Liver (tissue), 9 donors: ENCODE results near the gene GRIK2. TPM values are rescaled to one million over a fixed set of nuclear protein-coding genes. Genes with fewer than 3 reads are reported as not detected.

Experiments used
- DNase-seq: peaks from one replicate; pipeline ENCODE4 v3.0.0-alpha.2; 2017; ENCODE audit warnings: low spot score
- H3K27ac ChIP-seq, 2 donors: one replicate each; pipeline ENCODE4 v1.7.0; 2013; ENCODE audit warnings: inconsistent platforms in 2 of 2, low read length in 2 of 2, control low read depth in 1 of 2, low read depth in 1 of 2, mild to moderate bottlenecking in 1 of 2
- H3K27me3 ChIP-seq, 4 donors: one replicate each; pipeline versions ENCODE4 v1.6.1 to v1.7.0; 2013; ENCODE audit warnings: low read length in 3 of 4, inconsistent platforms in 1 of 4, mild to moderate bottlenecking in 1 of 4, moderate library complexity in 1 of 4; ENCODE audit not compliant: control insufficient read depth in 4 of 4, insufficient read depth in 4 of 4
- H3K36me3 ChIP-seq, 4 donors: one replicate each; pipeline versions ENCODE4 v1.6.1 to v1.7.0; 2013; ENCODE audit warnings: low read length in 3 of 4, mild to moderate bottlenecking in 3 of 4, low read depth in 1 of 4, moderate library complexity in 1 of 4; ENCODE audit not compliant: control insufficient read depth in 4 of 4, insufficient read depth in 3 of 4
- H3K4me1 ChIP-seq, 4 donors: one replicate each; pipeline versions ENCODE4 v1.6.1 to v1.7.0; 2013; ENCODE audit warnings: low read length in 3 of 4, mild to moderate bottlenecking in 3 of 4, moderate library complexity in 1 of 4; ENCODE audit not compliant: control insufficient read depth in 4 of 4, insufficient read depth in 4 of 4
- H3K4me3 ChIP-seq, 3 donors: one replicate each; pipeline versions ENCODE4 v1.6.1 to v1.7.0; 2013; ENCODE audit warnings: low read length in 3 of 3, control low read depth in 1 of 3, low read depth in 1 of 3, mild to moderate bottlenecking in 1 of 3
- H3K9ac ChIP-seq, 2 donors: one replicate each; pipeline ENCODE4 v1.7.0; 2013; ENCODE audit warnings: low read length in 2 of 2, mild to moderate bottlenecking in 2 of 2, moderate library complexity in 2 of 2, control low read depth in 1 of 2, low read depth in 1 of 2
- H3K9me3 ChIP-seq, 4 donors: one replicate each; pipeline versions ENCODE4 v1.6.1 to v1.7.0; 2013; ENCODE audit warnings: low read length in 3 of 4; ENCODE audit not compliant: control insufficient read depth in 4 of 4
- ATF3 ChIP-seq: IDR thresholded peaks from 2 replicates; pipeline ENCODE4 v1.6.1; 2016; ENCODE audit warnings: antibody characterized with exemption
- CTCF ChIP-seq: fragments of 150-350 bp; IDR thresholded peaks from 2 replicates; pipeline ENCODE4 v1.5.1; 2017; ENCODE audit warnings: improper control_type of control experiment, low read depth, low read length; ENCODE audit not compliant: missing input control
- EGR1 ChIP-seq, 2 donors: IDR thresholded peaks; 2 replicates each; pipeline ENCODE4 v1.6.1; 2016 to 2018; ENCODE audit warnings: antibody characterized with exemption in 2 of 2, low read depth in 2 of 2
- FOXA1 ChIP-seq: IDR thresholded peaks from 2 replicates; pipeline ENCODE4 v1.6.1; 2016; ENCODE audit warnings: antibody characterized with exemption
- GABPA ChIP-seq, 2 donors: IDR thresholded peaks in 1 of 2; conservative IDR thresholded peaks in 1 of 2; 2 replicates each; pipeline ENCODE4 v1.6.1; 2016; ENCODE audit warnings: antibody characterized with exemption in 2 of 2, mild to moderate bottlenecking in 1 of 2, moderate library complexity in 1 of 2
- HNF4A ChIP-seq, 2 donors: conservative IDR thresholded peaks; 2 replicates each; pipeline ENCODE4 v1.6.1; 2016; ENCODE audit warnings: antibody characterized with exemption in 2 of 2, mild to moderate bottlenecking in 2 of 2
- HNF4G ChIP-seq: IDR thresholded peaks from 2 replicates; pipeline ENCODE4 v1.6.1; 2016; ENCODE audit warnings: antibody characterized with exemption
- JUND ChIP-seq, 2 donors: IDR thresholded peaks; 2 replicates each; pipeline ENCODE4 v1.6.1; 2016; ENCODE audit warnings: antibody characterized with exemption in 2 of 2
- NR2F2 ChIP-seq: IDR thresholded peaks from 2 replicates; pipeline ENCODE4 v1.6.1; 2016; ENCODE audit warnings: antibody characterized with exemption
- RAD21 ChIP-seq, 2 donors: IDR thresholded peaks; 2 replicates each; pipeline ENCODE4 v1.6.1; 2016; ENCODE audit warnings: antibody characterized with exemption in 2 of 2, mild to moderate bottlenecking in 2 of 2
- REST ChIP-seq: IDR thresholded peaks from 2 replicates; pipeline ENCODE4 v1.6.1; 2016; ENCODE audit warnings: antibody characterized with exemption, mild to moderate bottlenecking
- RXRA ChIP-seq, 2 donors: IDR thresholded peaks; 2 replicates each; pipeline ENCODE4 v1.6.1; 2017 to 2018; ENCODE audit warnings: antibody characterized with exemption in 2 of 2, mild to moderate bottlenecking in 1 of 2
- SP1 ChIP-seq: IDR thresholded peaks from 2 replicates; pipeline ENCODE4 v1.6.1; 2018; ENCODE audit warnings: antibody characterized with exemption, mild to moderate bottlenecking
- TAF1 ChIP-seq: conservative IDR thresholded peaks from 2 replicates; pipeline ENCODE4 v1.6.1; 2016; ENCODE audit warnings: antibody characterized with exemption, mild to moderate bottlenecking
- YY1 ChIP-seq: IDR thresholded peaks from 2 replicates; pipeline ENCODE4 v1.6.1; 2016; ENCODE audit warnings: antibody characterized with exemption, mild to moderate bottlenecking
- WGBS: extraction: QIAGEN DNeasy Blood & Tissue Kit; methylation state at CpG from one replicate; pipeline ENCODE4 v1.1.7; 2013; 5-methylcytosine and 5-hydroxymethylcytosine counted together
- polyA plus RNA-seq, 2 donors: library from polyadenylated mRNA; stranded (reverse) in 1 of 2; unstranded in 1 of 2; fragments of 200-250 nt in 1 of 2; fragments of >200 nt in 1 of 2; fragmentation: Nextera tagmentation in 1 of 2; extraction: Ambion mirVana in 1 of 2; gene quantifications; one replicate each; pipeline versions ENCODE4 v1.2.1 to v1.2.3, GENCODE V29; 2013 to 2015
- total RNA-seq, 2 donors: library from RNA; depleted of rRNA; stranded (reverse); fragments of >200 nt; gene quantifications; one replicate each; pipeline ENCODE4 v1.2.3, GENCODE V29; 2014
- donor health status: healthy.
- donor health status: healthy.
- donor health status: healthy.
- donor health status: healthy.
- donor health status: healthy.

GRIK2 gene
- total and polyA plus RNA-seq, 4 donors: 0.02 to 0.17 (median 0.05) TPM

GRCh38 chr6:101429270-101429669 lies 35.8 kb downstream of the GRIK2 start:
- H3K9ac ChIP-seq: no peak overlapping the region
- H3K36me3 ChIP-seq: no peaks in the 10 kb centered on the region
- 71% methylated on average over 1 of the region's 1 CpG for WGBS
- H3K4me1 ChIP-seq: no peaks in the 10 kb centered on the region
- DNase-seq: no peak
- TF ChIP-seq NR2F2: no peak
- H3K27ac ChIP-seq: no peak overlapping the region
- no peaks in the 10 kb centered on the region for H3K9me3 ChIP-seq
- no peak overlapping the region for H3K4me3 ChIP-seq
- no peaks in the 10 kb centered on the region for H3K27me3 ChIP-seq

GRCh38 chr6:101429845-101430244 lies 36.3 kb downstream of the GRIK2 start:
- no peak overlapping the region for H3K4me3 ChIP-seq
- TF ChIP-seq FOXA1: no peak
- TF ChIP-seq HNF4A (conservative IDR thresholded peaks at IDR 0.05): no peak
- TF ChIP-seq SP1: no peak
- TF ChIP-seq YY1: no peak
- TF ChIP-seq RAD21 (IDR thresholded peaks at IDR 0.05): no peak
- no peak for TF ChIP-seq HNF4G
- TF ChIP-seq EGR1 (IDR thresholded peaks at IDR 0.05; ENCODE audit: low read depth in 2 of 2): no peak
- no peak for TF ChIP-seq NR2F2
- TF ChIP-seq RXRA (IDR thresholded peaks at IDR 0.05): no peak
- no peak for TF ChIP-seq CTCF
- no peaks in the 10 kb centered on the region for H3K9me3 ChIP-seq
- no peaks in the 10 kb centered on the region for H3K4me1 ChIP-seq
- H3K9ac ChIP-seq: no peak overlapping the region
- 76% methylated on average over 5 of the region's 5 CpGs for WGBS
- DNase-seq: no peak
- H3K27me3 ChIP-seq: no peaks in the 10 kb centered on the region
- no peak overlapping the region for H3K27ac ChIP-seq
- H3K36me3 ChIP-seq: no peaks in the 10 kb centered on the region

- no peaks in the 10 kb centered on the region for H3K27me3 ChIP-seq
- H3K4me3 ChIP-seq: no peak overlapping the region
- no peaks in the 10 kb centered on the region for H3K9me3 ChIP-seq
- DNase-seq: no peak
- no peaks in the 10 kb centered on the region for H3K36me3 ChIP-seq
- WGBS: 93% methylated on average over 5 of the region's 5 CpGs
- TF ChIP-seq EGR1 (IDR thresholded peaks at IDR 0.05; ENCODE audit: low read depth in 2 of 2) (no peak), FOXA1 (no peak), REST (no peak), HNF4A (conservative IDR thresholded peaks at IDR 0.05) (no peak), RAD21 (IDR thresholded peaks at IDR 0.05) (no peak), JUND (IDR thresholded peaks at IDR 0.05) (no peak), TAF1 (no peak), GABPA (IDR thresholded peaks at IDR 0.05 in 1 of 2, conservative IDR thresholded peaks at IDR 0.05 in 1 of 2) (no peak), SP1 (no peak), ATF3 (no peak)
- H3K9ac ChIP-seq: no peak overlapping the region
- no peak overlapping the region for H3K27ac ChIP-seq
- H3K4me1 ChIP-seq: no peaks in the 10 kb centered on the region
Measured at GRCh38 chr6:101433141-101433540, 39.6 kb downstream of the GRIK2 start.
